H1 (cell line): ENCODE results near the gene HS2ST1. TPM values are rescaled to one million over a fixed set of nuclear protein-coding genes. Genes with fewer than 3 reads are reported as not detected.

ENCODE experiments used
- CEBPB ChIP-seq: IDR thresholded peaks from 2 replicates; pipeline ENCODE4 v1.6.1; 2012; ENCODE audit warnings: low read depth, low read length
- CREB1 ChIP-seq: IDR thresholded peaks from 2 replicates; pipeline ENCODE4 v1.6.1; 2012; ENCODE audit warnings: inconsistent platforms
- POLR2A ChIP-seq, 2 experiments: IDR thresholded peaks; 1 replicate in 1 of 2; 2 replicates in 1 of 2; pipeline ENCODE4 v1.6.1; 2011; ENCODE audit warnings: low read depth in 2 of 2, low read length in 2 of 2, mild to moderate bottlenecking in 2 of 2; ENCODE audit errors: control extremely low read depth in 1 of 2
- TBP ChIP-seq: IDR thresholded peaks from 2 replicates; pipeline ENCODE4 v1.6.1; 2011; ENCODE audit warnings: low read depth, low read length, improper control_type of control experiment
- polyA plus RNA-seq, 7 experiments: library from polyadenylated mRNA; depleted of rRNA in 3 of 7; stranded (reverse) in 5 of 7; unstranded in 2 of 7; fragments of >200 nt in 5 of 7; fragments of 200-250 nt in 2 of 7; gene quantifications; 1 replicate in 5 of 7; 2 replicates in 1 of 7; 4 replicates in 1 of 7; pipeline versions ENCODE4 v1.2.1 to v1.2.3, GENCODE V29; 2011 to 2013; ENCODE audit warnings: missing spikeins in 2 of 7, mixed read lengths in 2 of 7
- total RNA-seq: library from RNA; stranded (reverse); fragmentation: NEBNext Ultra II Directional; extraction: Animal tissue kit (Norgen Biotek cat#: 25700); gene quantifications from 2 replicates; pipeline ENCODE4 v1.2.1, GENCODE V29; 2021
- TF ChIP-seq, protein P1 (sequence below): fragments of 300-600 bp; sonication (generic); IDR thresholded peaks from 2 replicates; pipeline ENCODE4 v1.7.1; 2012; ENCODE audit warnings: low read length, moderate library complexity, mild to moderate bottlenecking, inconsistent platforms; ENCODE audit not compliant: insufficient replicate concordance

Gene HS2ST1
- total and polyA plus RNA-seq, 2 of the 8 experiments (the other 6 are each of a cell fraction or from before 2014, with no cell fraction given): 5.2 to 28.3 TPM

DNA sequence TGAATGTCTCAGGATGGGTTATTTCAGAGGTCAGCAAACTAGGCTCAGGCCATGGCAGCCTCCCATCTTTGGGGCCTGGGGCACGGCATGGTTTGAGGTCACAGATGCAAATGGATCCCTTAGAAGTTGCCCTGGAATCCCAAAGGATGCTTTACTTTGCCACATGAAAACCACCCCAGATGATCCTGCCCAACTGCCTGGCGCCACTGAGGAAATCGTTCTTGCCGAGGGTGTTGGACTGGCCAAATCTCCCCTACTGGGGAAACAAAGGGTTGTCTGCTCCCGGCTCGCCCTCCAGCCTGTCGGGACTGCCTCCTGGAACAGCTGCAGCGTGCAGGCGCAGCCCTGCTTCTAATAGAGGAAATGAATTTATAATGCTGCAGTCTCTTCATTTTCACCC, 241.2 kb downstream of the HS2ST1 start (continued):
- TF ChIP-seq, protein P1, sequence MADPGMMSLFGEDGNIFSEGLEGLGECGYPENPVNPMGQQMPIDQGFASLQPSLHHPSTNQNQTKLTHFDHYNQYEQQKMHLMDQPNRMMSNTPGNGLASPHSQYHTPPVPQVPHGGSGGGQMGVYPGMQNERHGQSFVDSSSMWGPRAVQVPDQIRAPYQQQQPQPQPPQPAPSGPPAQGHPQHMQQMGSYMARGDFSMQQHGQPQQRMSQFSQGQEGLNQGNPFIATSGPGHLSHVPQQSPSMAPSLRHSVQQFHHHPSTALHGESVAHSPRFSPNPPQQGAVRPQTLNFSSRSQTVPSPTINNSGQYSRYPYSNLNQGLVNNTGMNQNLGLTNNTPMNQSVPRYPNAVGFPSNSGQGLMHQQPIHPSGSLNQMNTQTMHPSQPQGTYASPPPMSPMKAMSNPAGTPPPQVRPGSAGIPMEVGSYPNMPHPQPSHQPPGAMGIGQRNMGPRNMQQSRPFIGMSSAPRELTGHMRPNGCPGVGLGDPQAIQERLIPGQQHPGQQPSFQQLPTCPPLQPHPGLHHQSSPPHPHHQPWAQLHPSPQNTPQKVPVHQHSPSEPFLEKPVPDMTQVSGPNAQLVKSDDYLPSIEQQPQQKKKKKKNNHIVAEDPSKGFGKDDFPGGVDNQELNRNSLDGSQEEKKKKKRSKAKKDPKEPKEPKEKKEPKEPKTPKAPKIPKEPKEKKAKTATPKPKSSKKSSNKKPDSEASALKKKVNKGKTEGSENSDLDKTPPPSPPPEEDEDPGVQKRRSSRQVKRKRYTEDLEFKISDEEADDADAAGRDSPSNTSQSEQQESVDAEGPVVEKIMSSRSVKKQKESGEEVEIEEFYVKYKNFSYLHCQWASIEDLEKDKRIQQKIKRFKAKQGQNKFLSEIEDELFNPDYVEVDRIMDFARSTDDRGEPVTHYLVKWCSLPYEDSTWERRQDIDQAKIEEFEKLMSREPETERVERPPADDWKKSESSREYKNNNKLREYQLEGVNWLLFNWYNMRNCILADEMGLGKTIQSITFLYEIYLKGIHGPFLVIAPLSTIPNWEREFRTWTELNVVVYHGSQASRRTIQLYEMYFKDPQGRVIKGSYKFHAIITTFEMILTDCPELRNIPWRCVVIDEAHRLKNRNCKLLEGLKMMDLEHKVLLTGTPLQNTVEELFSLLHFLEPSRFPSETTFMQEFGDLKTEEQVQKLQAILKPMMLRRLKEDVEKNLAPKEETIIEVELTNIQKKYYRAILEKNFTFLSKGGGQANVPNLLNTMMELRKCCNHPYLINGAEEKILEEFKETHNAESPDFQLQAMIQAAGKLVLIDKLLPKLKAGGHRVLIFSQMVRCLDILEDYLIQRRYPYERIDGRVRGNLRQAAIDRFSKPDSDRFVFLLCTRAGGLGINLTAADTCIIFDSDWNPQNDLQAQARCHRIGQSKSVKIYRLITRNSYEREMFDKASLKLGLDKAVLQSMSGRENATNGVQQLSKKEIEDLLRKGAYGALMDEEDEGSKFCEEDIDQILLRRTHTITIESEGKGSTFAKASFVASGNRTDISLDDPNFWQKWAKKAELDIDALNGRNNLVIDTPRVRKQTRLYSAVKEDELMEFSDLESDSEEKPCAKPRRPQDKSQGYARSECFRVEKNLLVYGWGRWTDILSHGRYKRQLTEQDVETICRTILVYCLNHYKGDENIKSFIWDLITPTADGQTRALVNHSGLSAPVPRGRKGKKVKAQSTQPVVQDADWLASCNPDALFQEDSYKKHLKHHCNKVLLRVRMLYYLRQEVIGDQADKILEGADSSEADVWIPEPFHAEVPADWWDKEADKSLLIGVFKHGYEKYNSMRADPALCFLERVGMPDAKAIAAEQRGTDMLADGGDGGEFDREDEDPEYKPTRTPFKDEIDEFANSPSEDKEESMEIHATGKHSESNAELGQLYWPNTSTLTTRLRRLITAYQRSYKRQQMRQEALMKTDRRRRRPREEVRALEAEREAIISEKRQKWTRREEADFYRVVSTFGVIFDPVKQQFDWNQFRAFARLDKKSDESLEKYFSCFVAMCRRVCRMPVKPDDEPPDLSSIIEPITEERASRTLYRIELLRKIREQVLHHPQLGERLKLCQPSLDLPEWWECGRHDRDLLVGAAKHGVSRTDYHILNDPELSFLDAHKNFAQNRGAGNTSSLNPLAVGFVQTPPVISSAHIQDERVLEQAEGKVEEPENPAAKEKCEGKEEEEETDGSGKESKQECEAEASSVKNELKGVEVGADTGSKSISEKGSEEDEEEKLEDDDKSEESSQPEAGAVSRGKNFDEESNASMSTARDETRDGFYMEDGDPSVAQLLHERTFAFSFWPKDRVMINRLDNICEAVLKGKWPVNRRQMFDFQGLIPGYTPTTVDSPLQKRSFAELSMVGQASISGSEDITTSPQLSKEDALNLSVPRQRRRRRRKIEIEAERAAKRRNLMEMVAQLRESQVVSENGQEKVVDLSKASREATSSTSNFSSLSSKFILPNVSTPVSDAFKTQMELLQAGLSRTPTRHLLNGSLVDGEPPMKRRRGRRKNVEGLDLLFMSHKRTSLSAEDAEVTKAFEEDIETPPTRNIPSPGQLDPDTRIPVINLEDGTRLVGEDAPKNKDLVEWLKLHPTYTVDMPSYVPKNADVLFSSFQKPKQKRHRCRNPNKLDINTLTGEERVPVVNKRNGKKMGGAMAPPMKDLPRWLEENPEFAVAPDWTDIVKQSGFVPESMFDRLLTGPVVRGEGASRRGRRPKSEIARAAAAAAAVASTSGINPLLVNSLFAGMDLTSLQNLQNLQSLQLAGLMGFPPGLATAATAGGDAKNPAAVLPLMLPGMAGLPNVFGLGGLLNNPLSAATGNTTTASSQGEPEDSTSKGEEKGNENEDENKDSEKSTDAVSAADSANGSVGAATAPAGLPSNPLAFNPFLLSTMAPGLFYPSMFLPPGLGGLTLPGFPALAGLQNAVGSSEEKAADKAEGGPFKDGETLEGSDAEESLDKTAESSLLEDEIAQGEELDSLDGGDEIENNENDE: no peak
- TF ChIP-seq CEBPB: no peak
- TF ChIP-seq TBP: no peak
- TF ChIP-seq POLR2A (IDR thresholded peaks at IDR 0.05; ENCODE audit: control extremely low read depth in 1 of 2, low read depth in 2 of 2, low read length in 2 of 2): no peak
- TF ChIP-seq CREB1: no peak
- TF ChIP-seq, all 59 proteins: peak for 0
